ENCODE measurements around the gene CMTM6.

GRCh38 chr3:32449691-32450090 is 53.0 kb downstream of the CMTM6 start:
- TF ChIP-seq TEAD4 (IDR thresholded peaks at IDR 0.05; ENCODE audit: borderline replicate concordance, insufficient read depth): no peak
- TF ChIP-seq CTCF (IDR thresholded peaks at IDR 0.05): no peak
- no peak for TF ChIP-seq JUND (IDR thresholded peaks at IDR 0.05)
- no peak for TF ChIP-seq IRF3 (IDR thresholded peaks at IDR 0.05; ENCODE audit: low read depth, low read length)
- TF ChIP-seq RAD21 (IDR thresholded peaks at IDR 0.05; ENCODE audit: low read length): no peak
- TF ChIP-seq REST (IDR thresholded peaks at IDR 0.05; ENCODE audit: low read depth, low read length): no peak
- no peak for TF ChIP-seq POLR2AphosphoS5 (IDR thresholded peaks at IDR 0.05; ENCODE audit: low read depth, low read length)
- TF ChIP-seq GABPA (IDR thresholded peaks at IDR 0.05; ENCODE audit: low read depth): no peak
- no peak for TF ChIP-seq EP300 (IDR thresholded peaks at IDR 0.05; ENCODE audit: borderline replicate concordance in 1 of 2, low read depth in 1 of 2, low read length in 1 of 2)
- no peak for TF ChIP-seq FOXJ3 (CRISPR knock-in tag; IDR thresholded peaks at IDR 0.05)
- TF ChIP-seq CHD2 (IDR thresholded peaks at IDR 0.05; ENCODE audit: low read length, partially characterized antibody): no peak
